Stimulated activated CD8-positive, alpha-beta memory T cell treated with anti-CD3 and anti-CD28 coated beads, Interleukin-7, amount 100 ng/mL, for 24 hours (primary cell): ENCODE measurements around the gene C19orf67.

Experiments used
- DNase-seq: peaks from one replicate; pipeline ENCODE4 v3.0.0-alpha.2; 2020; ENCODE audit warnings: low read depth

C19orf67 gene

GRCh38 chr19:14085309-14085995 is at the start of gene C19orf67:
Gene C19orf67, minus strand, starts transcription at chr19:14085783. Its CDS starts 156 bp downstream, at chr19:14085627.
- no peak for DNase-seq

DNA sequence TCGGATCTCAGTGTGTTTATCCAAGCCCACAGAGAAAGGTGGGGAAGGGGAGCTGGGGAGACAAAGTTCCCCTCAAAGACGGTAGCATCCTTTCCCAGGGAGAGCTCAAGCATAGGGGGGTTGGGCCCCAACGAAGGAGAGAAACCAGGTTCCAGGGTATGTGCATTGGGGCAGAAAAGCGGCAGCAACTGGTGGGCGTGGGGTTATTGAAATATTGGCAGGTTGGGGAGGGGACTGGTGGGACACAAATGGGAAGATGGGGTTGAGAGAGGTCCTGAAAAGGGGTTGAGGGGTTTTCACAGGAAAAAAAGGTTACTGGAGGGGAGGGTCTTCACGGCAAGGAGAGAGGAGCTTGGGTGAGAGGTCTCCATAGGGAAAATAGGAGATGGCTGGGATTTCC is 49.8 kb upstream of the C19orf67 start:
- DNase-seq: no peak

GRCh38 chr19:14127929-14128509 is 42.4 kb upstream of the C19orf67 start:
- DNase-seq: no peak

DNA sequence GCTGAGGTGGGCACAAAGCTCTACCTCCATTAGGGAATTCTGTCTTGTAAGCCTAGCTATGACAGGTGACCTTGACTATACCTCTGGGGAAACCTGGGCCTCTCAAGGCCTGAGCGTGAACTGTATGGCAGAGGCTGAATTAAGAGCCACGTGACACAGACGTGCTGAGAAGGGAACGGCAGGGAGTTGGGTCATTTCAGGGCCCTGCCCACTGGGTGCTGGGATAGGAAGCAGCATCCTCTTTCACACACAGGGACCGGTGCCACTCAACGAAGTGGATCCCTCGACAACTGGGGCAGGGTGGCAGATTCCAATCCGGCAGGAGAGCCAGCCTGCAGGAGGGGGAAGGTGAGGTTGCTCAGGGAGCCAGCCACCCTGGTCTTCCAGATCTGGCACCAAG is 41.6 kb upstream of the C19orf67 start:
- DNase-seq: no peak

GRCh38 chr19:14122924-14123323 is 37.3 kb upstream of the C19orf67 start:
- DNase-seq: no peak

DNA sequence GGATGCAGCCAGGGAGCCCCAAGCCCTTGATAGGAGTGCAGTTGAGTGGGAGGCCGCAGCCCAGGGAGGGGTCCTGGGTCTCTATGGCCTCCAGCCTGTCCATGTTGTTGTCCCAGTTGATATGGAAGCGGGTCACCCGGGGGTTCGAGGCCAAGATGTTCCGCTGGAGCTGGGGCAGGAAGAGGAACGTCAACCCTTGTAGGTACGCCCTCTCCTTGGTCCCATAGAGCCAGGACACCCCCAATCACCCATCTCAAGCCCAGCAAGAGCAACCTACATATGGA is 34.9 kb upstream of the C19orf67 start:
- DNase-seq: no peak

DNA sequence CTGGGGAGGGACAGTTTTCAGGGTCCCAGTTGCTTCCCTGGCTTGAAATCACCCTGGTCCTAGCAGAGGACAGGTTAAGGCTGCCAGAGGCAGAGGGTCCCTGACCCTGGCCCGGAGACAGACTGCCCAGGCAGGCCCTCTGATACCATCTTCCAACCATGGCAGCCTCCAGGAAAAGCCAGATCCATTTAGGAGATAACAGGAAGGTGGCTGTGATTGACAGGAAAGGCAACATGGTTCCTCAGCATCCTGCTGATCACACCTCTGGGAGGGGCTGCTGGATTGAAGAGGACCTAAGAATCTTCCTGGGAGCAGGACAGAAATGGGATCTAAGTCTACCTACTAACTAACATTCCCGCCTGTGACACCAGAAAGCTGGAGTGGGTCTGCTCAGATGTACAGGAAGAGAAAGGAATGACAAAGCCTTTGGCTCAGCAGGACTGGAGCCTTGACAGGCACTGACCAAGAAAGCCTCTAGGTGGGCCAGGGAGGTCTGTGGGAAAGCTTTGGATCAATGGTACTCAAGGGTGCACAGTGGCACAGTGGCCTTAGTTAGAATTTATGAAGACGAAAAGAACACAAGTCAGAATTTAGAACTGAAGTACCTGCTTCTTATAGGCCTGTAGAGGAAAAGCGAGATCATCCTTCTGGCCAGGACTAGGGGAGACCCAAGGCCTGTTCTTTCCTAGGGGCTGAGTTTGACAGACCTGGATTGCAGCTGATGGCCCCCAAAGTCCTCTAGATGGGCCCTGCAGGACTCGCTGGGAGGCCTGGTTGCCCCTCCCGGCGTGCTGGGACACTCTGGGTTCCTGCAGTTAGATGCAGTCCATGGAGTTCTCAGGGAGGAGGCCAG is 34.3 kb upstream of the C19orf67 start:
- DNase-seq: no peak

DNA sequence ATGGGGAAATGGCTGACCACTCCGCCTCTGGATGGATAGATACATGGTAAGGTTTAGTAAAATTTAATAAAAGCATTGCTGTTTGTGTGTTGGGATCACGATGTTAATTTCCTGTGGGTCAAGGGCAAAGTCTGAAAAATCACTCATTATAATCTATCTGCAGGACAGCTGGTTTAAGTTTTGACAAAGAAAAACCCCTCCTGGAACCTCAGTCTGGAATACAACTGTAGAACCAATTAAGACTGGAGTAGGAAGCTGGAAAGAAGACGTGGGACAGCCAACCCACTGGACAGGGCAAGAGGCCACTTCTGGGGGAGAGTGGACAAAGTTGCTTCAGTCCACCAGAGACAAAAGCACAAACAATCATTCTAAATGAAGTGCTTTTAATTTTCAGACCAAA is 33.6 kb upstream of the C19orf67 start:
- DNase-seq: no peak

GRCh38 chr19:14118165-14119051 is 32.8 kb upstream of the C19orf67 start:
- no peak for DNase-seq

- DNase-seq: peak; percentile 91
These were observed 32.1 kb upstream of the C19orf67 start, which contains the start of gene PRKACA for GRCh38 chr19:14117668-14118164. Gene PRKACA, minus strand, starts transcription at chr19:14117762. Its CDS starts 215 bp downstream, at chr19:14117547.

DNA sequence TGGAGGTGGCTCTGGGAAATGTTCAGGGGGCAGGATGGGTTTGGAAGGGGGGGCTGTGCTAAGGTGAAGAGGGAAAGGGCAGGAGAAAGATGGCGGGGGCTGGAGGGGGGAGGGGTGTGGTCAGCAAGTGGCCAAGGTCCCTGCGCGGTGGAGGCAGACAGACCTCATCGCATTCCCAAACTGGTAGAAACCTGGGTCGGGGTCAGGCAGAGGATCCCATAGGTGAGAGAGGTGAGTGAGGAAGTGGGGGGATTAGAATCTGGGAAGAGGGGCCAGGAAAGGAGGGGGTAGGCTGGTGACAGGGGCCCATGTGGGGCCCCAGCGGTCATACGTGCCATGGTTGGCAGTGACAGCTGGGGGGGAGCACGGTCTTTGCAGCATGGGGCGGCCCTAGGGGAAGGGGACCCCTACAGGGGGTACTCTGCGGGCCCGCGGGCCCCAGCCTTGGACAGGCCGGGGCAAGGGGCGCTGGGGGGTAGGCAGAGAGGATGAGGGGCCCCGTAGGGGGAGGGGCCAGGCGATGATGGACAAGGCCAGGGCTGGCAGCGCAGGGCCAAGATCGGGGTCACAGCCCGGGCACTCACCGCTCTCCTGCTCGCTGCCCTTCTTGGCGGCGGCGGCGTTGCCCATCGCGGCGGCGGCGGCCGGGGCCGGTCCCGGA is 31.5 kb upstream of the C19orf67 start:
- no peak for DNase-seq

DNA sequence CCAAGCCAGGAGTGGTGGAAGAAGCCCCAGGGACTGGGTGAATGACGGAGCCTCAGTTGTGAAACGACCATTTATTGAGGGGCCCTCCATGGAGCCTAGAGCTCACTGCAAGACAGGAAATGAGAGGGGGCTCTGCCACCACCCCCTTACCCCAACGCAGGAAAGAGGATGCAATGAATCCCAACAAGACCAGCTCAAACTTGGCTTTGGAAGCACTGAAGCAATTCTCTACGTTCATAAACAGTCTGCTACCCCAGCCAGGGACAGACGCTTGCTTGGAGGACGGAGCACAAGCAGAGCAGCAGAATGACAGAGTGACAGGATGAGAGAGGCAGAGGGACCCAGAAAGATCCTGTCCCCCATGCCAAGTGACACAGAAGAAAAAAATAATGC is 30.9 kb upstream of the C19orf67 start:
- no peak for DNase-seq

DNA sequence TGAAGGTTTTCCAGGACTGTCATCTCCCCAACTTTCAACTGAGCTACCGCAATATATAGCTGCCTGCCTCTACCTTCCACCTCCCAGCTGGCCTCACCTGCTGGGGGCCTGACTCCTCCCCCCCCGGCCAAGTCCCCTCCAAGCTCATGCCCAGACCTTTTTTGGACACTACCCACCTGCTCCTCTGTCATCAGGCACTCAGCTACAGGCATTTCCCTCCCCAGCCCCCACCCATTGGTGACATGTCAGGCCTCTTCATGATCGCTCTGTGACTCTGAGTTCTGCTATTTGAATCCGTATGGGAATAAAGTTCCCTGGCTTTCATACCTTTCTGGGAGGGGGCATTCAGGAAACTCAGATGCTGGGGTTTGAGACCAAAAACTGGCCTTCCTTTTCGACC is 30.2 kb upstream of the C19orf67 start:
- DNase-seq: no peak

GRCh38 chr19:14114854-14115253 is 29.3 kb upstream of the C19orf67 start:
- no peak for DNase-seq

DNA sequence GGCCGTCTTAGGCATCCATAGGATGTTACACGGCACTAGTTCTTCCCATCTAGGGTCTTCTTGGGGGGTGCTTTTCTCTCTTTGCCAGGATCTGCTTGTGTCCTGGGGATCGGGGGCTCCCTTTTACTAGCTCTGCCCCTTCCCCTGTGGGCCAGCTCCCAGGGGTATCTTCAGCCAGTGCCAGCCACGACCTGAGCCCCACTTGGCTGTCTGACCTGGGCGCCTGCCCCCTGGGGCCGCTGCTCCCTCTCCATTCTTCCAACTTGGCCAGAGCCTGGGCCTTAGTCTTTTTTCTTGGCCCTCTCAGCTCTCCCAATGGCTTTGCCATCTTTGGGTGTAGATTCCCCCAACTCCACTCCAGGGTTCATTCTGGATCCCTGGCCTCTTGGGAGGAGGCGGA is 28.9 kb upstream of the C19orf67 start:
- DNase-seq: no peak

- no peak for DNase-seq
These were observed 28.3 kb upstream of the C19orf67 start for GRCh38 chr19:14113762-14114414.

DNA sequence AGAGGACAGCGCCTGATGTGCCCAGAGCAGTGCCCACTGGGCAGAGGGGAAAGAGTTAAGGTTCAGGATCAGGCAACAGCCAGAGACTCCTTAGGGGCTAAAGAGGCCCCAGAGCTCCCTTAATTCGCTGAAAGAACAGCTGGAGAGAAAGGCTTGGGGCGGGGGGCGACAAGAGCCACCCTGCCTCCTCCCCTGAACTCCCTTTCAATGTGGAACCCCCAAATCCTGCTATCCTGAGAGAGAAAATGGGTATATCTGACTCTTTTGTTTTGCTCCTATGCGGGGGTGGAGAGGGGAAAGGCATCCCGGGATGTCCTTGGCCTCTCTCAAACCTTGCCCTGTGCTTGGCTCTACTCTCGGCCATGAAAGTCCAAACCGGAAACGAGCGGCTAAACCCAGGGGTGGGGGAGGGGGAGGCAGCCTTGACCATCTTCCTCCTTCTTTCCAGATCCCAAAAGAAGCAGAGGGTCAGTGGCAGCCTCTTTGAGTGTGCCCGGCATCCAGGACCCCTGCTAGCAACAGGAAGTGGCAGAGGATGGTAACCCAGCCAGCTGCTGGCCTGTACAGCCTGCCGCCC is 27.3 kb upstream of the C19orf67 start:
- no peak for DNase-seq

GRCh38 chr19:14112051-14112808 is 26.6 kb upstream of the C19orf67 start:
- no peak for DNase-seq

DNA sequence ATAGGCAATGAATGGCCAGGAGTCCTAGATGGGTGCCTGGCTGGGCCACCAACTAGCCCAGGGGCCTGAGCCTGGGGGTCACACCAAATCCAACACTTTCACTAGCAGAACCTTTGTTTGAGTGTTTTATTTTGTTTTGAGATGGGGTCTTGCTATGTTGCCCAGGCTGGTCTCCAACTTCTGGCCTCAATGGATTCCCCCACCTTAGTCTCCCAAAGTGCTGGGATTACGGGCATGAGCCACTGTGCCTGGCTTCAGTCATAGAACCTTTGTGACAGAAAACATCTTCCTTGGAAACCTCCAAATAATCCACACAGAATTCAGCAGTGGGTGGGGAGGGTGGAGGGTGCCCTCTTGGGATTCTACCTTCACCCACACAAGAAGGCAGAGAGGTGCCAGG is 25.9 kb upstream of the C19orf67 start:
- DNase-seq: no peak

DNA sequence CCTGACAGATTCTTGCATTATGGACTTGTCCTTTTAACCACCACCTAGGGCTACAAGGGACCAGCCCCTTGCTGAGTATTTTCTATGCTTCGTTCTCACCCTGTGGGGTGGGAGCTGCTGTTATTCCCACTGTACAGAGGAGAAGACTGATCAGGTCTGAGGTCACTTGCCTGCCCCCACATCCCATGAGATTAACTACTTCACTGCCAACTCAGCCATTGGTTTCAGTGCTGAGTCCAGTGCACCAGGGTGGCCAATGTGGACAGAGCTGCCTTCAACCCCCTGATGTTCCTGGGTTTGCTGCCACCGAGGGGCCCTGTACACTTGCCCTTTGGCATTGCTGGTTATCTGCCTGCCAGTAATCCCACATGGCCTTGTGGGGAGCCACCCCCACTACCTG is 25.1 kb upstream of the C19orf67 start:
- no peak for DNase-seq
